Natural killer cell (primary cell): Measurements from ENCODE around the gene GRID1. TPM values are rescaled to one million over a fixed set of nuclear protein-coding genes. Genes with fewer than 3 reads are reported as not detected.

Experiments used
- ATAC-seq, 3 donors: fragments of 150-1000 bp in 2 of 3; fragments of 200-7000 bp in 1 of 3; cut with Tn5 transposase; 1 replicate in 1 of 3; 2 replicates in 2 of 3; pipeline ENCODE4 v1.10.0; 2021; ENCODE audit warnings: mild to moderate bottlenecking in 2 of 3, moderate library complexity in 2 of 3
- DNase-seq, 2 donors: peaks; one replicate each; pipeline versions ENCODE4 v3.0.0 to v3.0.0-alpha.2; 2013 to 2021; ENCODE audit warnings: mixed read lengths in 1 of 2
- H3K27ac ChIP-seq: one replicate; pipeline ENCODE4 v1.5.1; 2013; ENCODE audit warnings: mild to moderate bottlenecking, low read length
- H3K27me3 ChIP-seq: one replicate; pipeline ENCODE4 v1.6.1; 2013; ENCODE audit warnings: low read length; ENCODE audit not compliant: control insufficient read depth, insufficient read depth
- H3K36me3 ChIP-seq: one replicate; pipeline ENCODE4 v1.6.1; 2013; ENCODE audit warnings: low read length; ENCODE audit not compliant: control insufficient read depth, insufficient read depth
- H3K4me1 ChIP-seq: one replicate; pipeline ENCODE4 v1.6.1; 2013; ENCODE audit warnings: low read length; ENCODE audit not compliant: control insufficient read depth, insufficient read depth
- H3K4me3 ChIP-seq: one replicate; pipeline ENCODE4 v1.5.1; 2013; ENCODE audit warnings: low read length
- H3K9me3 ChIP-seq: one replicate; pipeline ENCODE4 v1.6.1; 2013; ENCODE audit warnings: low read length; ENCODE audit not compliant: control insufficient read depth, insufficient read depth
- H3K27ac Mint-ChIP-seq, 2 donors: one replicate each; pipeline ENCODE4 v1.8.0; 2022; ENCODE audit warnings: mild to moderate bottlenecking in 2 of 2, mixed read lengths in 2 of 2, moderate library complexity in 1 of 2
- H3K27me3 Mint-ChIP-seq, 2 donors: one replicate each; pipeline ENCODE4 v1.8.0; 2022; ENCODE audit warnings: low read depth in 2 of 2, mixed read lengths in 2 of 2
- H3K36me3 Mint-ChIP-seq: one replicate; pipeline ENCODE4 v1.8.0; 2022; ENCODE audit warnings: mixed read lengths
- H3K4me1 Mint-ChIP-seq, 2 donors: one replicate each; pipeline ENCODE4 v1.8.0; 2022; ENCODE audit warnings: mixed read lengths in 2 of 2
- H3K4me3 Mint-ChIP-seq: one replicate; pipeline ENCODE4 v1.8.0; 2022; ENCODE audit warnings: mild to moderate bottlenecking, moderate library complexity, mixed read lengths
- H3K9me3 Mint-ChIP-seq, 2 donors: one replicate each; pipeline ENCODE4 v1.8.0; 2022; ENCODE audit warnings: mixed read lengths in 2 of 2
- CTCF ChIP-seq: fragments of 200-600 bp; IDR thresholded peaks from one replicate; pipeline ENCODE4 v1.8.0; 2022; ENCODE audit warnings: antibody characterized with exemption
- WGBS: methylation state at CpG from one replicate; pipeline ENCODE4 v1.1.7; 2013; ENCODE audit warnings: missing lambda C conversion rate; ENCODE audit not compliant: insufficient coverage; 5-methylcytosine and 5-hydroxymethylcytosine counted together
- intact Hi-C: fragments of 100-400 bp; cut with micrococcal nuclease; formaldehyde crosslinking; loops from one replicate; pipeline ENCODE4 v1.14.2; 2022
- total RNA-seq, 4 donors: library from RNA; stranded (reverse); fragments of 120-200 nt in 1 of 4; gene quantifications; one replicate each; pipeline versions ENCODE4 v1.2.3 to v1.2.4, GENCODE V29; 2013 to 2022

The GRID1 gene
- total RNA-seq, 3 donors from 2014 or later (not counting 1 experiment from before 2014, with no cell fraction given) = not detected

- intact Hi-C loops = no loop called here
- no peak for TF ChIP-seq CTCF
- Histone ChIP-seq H3K4me3 (no peak overlapping the region), H3K27me3 (no peaks in the 10 kb centered on the region), H3K9me3 (no peaks in the 10 kb centered on the region), H3K27ac (no peak overlapping the region), H3K4me1 (no peaks in the 10 kb centered on the region), H3K36me3 (no peaks in the 10 kb centered on the region)
- DNase-seq (no peak), ATAC-seq (no peak)
- H3K36me3 Mint-ChIP-seq = no peaks in the 10 kb centered on the region
- H3K4me3 Mint-ChIP-seq = no peak overlapping the region
- 80% methylated on average over 10 of the region's 10 CpGs for whole genome bisulfite sequencing
- H3K27me3 Mint-ChIP-seq = peaks cover 5 to 12% of the 10 kb centered on the region in 2 donors
- H3K4me1 Mint-ChIP-seq = no peaks in the 10 kb centered on the region
- H3K9me3 Mint-ChIP-seq = no peaks in the 10 kb centered on the region
- H3K27ac Mint-ChIP-seq = no peak overlapping the region
Measured at GRCh38 chr10:86336341-86336740, 30.3 kb downstream of the GRID1 start.

DNA sequence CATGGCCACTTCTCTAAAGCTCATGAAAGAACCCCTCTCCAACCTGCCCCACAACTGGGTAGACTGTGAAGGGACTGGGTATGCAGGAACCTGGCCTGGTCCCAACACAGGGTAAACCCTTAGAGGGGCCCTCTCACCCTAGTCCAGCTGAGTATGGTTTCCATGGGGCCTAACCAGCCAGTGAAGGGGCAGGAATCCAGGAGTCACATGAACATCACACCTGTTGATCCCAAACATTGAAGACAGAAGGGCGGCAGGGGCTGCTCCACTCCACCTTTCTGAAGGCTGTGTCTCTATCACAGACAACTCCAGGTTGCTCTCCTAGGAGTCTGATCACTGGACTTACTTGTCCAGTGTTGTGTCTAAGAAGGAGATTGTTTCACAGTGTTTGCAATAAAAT is 30.8 kb downstream of the GRID1 start:
- ATAC-seq (no peak), DNase-seq (no peak)
- H3K4me1 ChIP-seq = no peaks in the 10 kb centered on the region
- Mint-ChIP-seq H3K4me3 (no peak overlapping the region), H3K27ac (no peak overlapping the region), H3K27me3 (peaks cover 5 to 12% of the 10 kb centered on the region in 2 donors), H3K4me1 (no peaks in the 10 kb centered on the region), H3K36me3 (no peaks in the 10 kb centered on the region), H3K9me3 (no peaks in the 10 kb centered on the region)
- no peaks in the 10 kb centered on the region for H3K27me3 ChIP-seq
- H3K27ac ChIP-seq = no peak overlapping the region
- H3K36me3 ChIP-seq = no peaks in the 10 kb centered on the region
- H3K4me3 ChIP-seq = no peak overlapping the region
- WGBS = 100% methylated on average over 1 of the region's 1 CpG
- H3K9me3 ChIP-seq = no peaks in the 10 kb centered on the region
- intact Hi-C loops = no loop called here
- no peak for TF ChIP-seq CTCF

DNA sequence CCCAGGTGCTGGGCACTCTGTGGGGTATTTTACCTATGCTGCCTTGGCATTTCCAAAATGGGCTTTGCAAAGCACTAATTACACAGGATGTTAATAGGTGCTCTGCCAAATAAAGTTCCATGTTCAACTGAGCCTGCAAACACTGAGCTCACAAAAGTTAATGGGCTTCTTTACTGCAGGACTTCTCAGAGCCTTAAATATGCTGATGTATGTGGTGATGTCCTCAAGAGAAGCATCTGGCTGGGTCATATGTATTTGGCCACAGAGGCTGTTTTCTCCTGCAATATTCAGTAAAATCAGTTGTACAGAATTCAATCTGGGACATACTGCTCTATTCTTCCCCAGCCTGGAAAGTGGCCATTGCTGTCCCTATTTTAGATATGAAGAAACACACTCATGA is 31.3 kb downstream of the GRID1 start:
- no peaks in the 10 kb centered on the region for H3K27me3 ChIP-seq
- H3K4me1 ChIP-seq = no peaks in the 10 kb centered on the region
- ATAC-seq (no peak), DNase-seq (no peak)
- H3K9me3 Mint-ChIP-seq = no peaks in the 10 kb centered on the region
- no peak overlapping the region for H3K4me3 ChIP-seq
- no peak overlapping the region for H3K4me3 Mint-ChIP-seq
- no peak for TF ChIP-seq CTCF
- H3K4me1 Mint-ChIP-seq = no peaks in the 10 kb centered on the region
- no peak overlapping the region for H3K27ac Mint-ChIP-seq
- H3K36me3 ChIP-seq = no peaks in the 10 kb centered on the region
- intact Hi-C loops = no loop called here
- peaks cover 5 to 12% of the 10 kb centered on the region in 2 donors for H3K27me3 Mint-ChIP-seq
- no peaks in the 10 kb centered on the region for H3K36me3 Mint-ChIP-seq
- H3K9me3 ChIP-seq = no peaks in the 10 kb centered on the region
- no peak overlapping the region for H3K27ac ChIP-seq

DNA sequence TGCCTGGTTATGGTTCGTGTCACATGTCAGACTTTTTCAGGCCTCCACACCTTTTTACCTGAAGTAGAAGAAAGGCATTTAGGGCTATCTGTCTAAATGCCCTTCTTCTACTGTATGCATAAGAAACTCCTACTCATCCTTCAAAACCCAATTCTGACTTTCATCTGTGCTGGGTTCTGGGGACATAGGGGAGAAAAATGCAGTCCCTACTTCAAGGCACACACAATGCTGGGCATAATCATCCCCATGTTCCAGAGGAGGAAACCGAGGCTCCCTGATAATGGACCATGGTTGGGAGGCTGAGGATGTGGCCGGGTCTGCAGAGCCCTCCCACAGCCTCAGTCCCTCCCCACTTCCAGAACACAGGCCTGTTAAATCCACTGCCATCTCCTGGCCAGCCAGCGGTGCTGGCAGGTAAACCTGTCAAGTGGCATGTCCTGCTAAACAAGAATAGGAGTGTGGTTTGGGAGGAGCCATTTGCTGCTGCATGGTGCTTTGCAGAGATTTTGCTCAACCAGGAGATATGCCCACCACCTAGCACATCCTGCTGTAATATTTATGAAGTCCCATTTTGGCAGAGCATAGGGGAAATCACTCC is 32.0 kb downstream of the GRID1 start:
- Mint-ChIP-seq H3K9me3 (no peaks in the 10 kb centered on the region), H3K4me1 (no peaks in the 10 kb centered on the region), H3K4me3 (no peak overlapping the region), H3K36me3 (no peaks in the 10 kb centered on the region), H3K27me3 (peaks cover 5 to 12% of the 10 kb centered on the region in 2 donors), H3K27ac (no peak overlapping the region)
- no peak for DNase-seq
- intact Hi-C loops = no loop called here
- Histone ChIP-seq H3K9me3 (no peaks in the 10 kb centered on the region), H3K36me3 (no peaks in the 10 kb centered on the region), H3K27ac (no peak overlapping the region), H3K4me3 (no peak overlapping the region), H3K4me1 (no peaks in the 10 kb centered on the region), H3K27me3 (no peaks in the 10 kb centered on the region)
- ATAC-seq = no peak
- TF ChIP-seq CTCF = no peak
- WGBS = 69% methylated on average over 2 of the region's 4 CpGs
